Panc1 (cell line): ENCODE results near the gene KLRG1.

ENCODE experiments used
- CTCF ChIP-seq: fragments of 450-650 bp; IDR thresholded peaks from 2 replicates; pipeline ENCODE4 v1.5.1; 2017; ENCODE audit warnings: mild to moderate bottlenecking
- POLR2AphosphoS5 ChIP-seq: IDR thresholded peaks from 2 replicates; pipeline ENCODE4 v1.6.1; 2012; ENCODE audit warnings: mild to moderate bottlenecking, low read depth, low read length, moderate library complexity
- REST ChIP-seq, 2 experiments: IDR thresholded peaks; 2 replicates each; pipeline ENCODE4 v1.6.1; 2011 to 2012; ENCODE audit warnings: low read depth in 2 of 2, control low read depth in 1 of 2, low read length in 1 of 2, mild to moderate bottlenecking in 1 of 2, moderate library complexity in 1 of 2; ENCODE audit not compliant: insufficient read depth in 1 of 2
- SIN3A ChIP-seq: IDR thresholded peaks from 2 replicates; pipeline ENCODE4 v1.6.1; 2012; ENCODE audit warnings: low read depth, mild to moderate bottlenecking, low read length, moderate library complexity, borderline replicate concordance; ENCODE audit not compliant: insufficient read depth
- TCF7L2 ChIP-seq: IDR thresholded peaks from 2 replicates; pipeline ENCODE4 v1.6.1; 2011; ENCODE audit warnings: mild to moderate bottlenecking, low read depth, low read length, inconsistent platforms

- TF ChIP-seq CTCF = no peak
- no peak for TF ChIP-seq SIN3A
- no peak for TF ChIP-seq TCF7L2
- no peak for TF ChIP-seq REST (IDR thresholded peaks at IDR 0.05; ENCODE audit: insufficient read depth in 1 of 2, low read depth in 2 of 2, low read length in 1 of 2)
- TF ChIP-seq POLR2AphosphoS5 = no peak
These were observed 4.5 kb downstream of the KLRG1 start for GRCh38 chr12:8993827-8994226.
